Lower leg skin (tissue), 3 donors: Measurements from ENCODE around the gene MMS22L.

Source experiments
- POLR2A ChIP-seq, 2 donors: fragments of 450-650 bp; IDR thresholded peaks; one replicate each; pipeline ENCODE4 v1.6.1; 2016 to 2017; ENCODE audit warnings: antibody characterized with exemption in 2 of 2, mild to moderate bottlenecking in 1 of 2, moderate library complexity in 1 of 2
- TF ChIP-seq, protein P1 (sequence below), 3 donors: fragments of 450-650 bp; IDR thresholded peaks; one replicate each; pipeline ENCODE4 v1.5.1; 2016; ENCODE audit warnings: antibody characterized with exemption in 3 of 3, mild to moderate bottlenecking in 3 of 3, moderate library complexity in 2 of 3

DNA sequence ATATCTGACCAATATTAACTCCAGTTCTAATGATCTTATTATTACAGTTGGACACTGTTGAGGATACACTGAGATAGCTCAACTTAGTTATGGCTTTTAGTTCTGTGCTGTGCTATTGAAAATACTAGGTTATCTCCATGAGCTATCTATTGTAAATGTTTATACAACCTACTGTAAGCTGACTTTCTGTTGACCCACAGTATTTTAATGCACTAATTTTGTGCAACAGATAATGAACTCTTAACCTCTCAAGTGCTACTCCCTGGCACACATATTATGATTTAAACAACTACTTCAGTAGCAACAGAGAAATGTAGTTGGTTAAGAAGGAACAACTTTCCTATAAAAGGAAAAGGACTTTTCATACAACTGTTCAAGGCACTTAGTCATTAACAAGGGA, 5.2 kb upstream of the MMS22L start:
- TF ChIP-seq POLR2A (IDR thresholded peaks at IDR 0.05), result no peak
- TF ChIP-seq, protein P1, sequence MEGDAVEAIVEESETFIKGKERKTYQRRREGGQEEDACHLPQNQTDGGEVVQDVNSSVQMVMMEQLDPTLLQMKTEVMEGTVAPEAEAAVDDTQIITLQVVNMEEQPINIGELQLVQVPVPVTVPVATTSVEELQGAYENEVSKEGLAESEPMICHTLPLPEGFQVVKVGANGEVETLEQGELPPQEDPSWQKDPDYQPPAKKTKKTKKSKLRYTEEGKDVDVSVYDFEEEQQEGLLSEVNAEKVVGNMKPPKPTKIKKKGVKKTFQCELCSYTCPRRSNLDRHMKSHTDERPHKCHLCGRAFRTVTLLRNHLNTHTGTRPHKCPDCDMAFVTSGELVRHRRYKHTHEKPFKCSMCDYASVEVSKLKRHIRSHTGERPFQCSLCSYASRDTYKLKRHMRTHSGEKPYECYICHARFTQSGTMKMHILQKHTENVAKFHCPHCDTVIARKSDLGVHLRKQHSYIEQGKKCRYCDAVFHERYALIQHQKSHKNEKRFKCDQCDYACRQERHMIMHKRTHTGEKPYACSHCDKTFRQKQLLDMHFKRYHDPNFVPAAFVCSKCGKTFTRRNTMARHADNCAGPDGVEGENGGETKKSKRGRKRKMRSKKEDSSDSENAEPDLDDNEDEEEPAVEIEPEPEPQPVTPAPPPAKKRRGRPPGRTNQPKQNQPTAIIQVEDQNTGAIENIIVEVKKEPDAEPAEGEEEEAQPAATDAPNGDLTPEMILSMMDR (IDR thresholded peaks at IDR 0.05), result no peak
